ENCODE measurements around the gene PLD3. TPM values are rescaled to one million over a fixed set of nuclear protein-coding genes. Genes with fewer than 3 reads are reported as not detected.
"Not testable (repeated sequence)": the region's sequence is repeated elsewhere in the genome, so short reads cannot be mapped to it uniquely, and the experiment has no call there.

Gene PLD3
- total and polyA plus RNA-seq, 8 donors, result 87.5 to 208 (median 108) TPM

DNA sequence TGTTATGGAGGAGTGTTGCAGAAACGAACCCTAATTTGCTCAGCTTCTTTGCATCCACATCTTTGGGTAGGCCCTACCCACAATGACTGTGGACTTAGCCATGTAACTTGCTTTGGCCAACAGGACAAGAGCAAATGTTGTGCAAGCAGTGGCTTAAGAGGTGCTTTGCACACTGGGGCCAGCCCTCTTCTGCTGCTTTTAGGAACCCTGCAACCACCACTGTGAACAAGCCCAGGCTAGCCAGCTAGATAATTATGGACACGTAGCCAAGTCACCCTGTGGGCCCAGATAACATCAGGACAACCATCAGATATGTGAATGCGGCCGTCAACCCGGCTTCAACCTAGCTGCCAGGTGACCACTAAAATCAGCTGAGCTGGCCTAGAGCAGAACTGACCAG, 17.4 kb upstream of the PLD3 start:
- Histone ChIP-seq H3K27me3 (no peaks in the 10 kb centered on the region), H3K4me3 (no peak overlapping the region), H3K4me1 (no peaks in the 10 kb centered on the region), H3K9me3 (no peaks in the 10 kb centered on the region), H3K27ac (no peak overlapping the region), H3K36me3 (peaks cover under 1 to 36% (median 4%) of the 10 kb centered on the region in 3 donors)
- no peak for ATAC-seq
- intact Hi-C loops (cut with DNase I), result no loop called here
- no peak for FAIRE-seq
- WGBS, 2 donors, result 93 to 94% methylated on average over 5 of the region's 5 CpGs
- no peak for DNase-seq
- TF ChIP-seq, protein P1, sequence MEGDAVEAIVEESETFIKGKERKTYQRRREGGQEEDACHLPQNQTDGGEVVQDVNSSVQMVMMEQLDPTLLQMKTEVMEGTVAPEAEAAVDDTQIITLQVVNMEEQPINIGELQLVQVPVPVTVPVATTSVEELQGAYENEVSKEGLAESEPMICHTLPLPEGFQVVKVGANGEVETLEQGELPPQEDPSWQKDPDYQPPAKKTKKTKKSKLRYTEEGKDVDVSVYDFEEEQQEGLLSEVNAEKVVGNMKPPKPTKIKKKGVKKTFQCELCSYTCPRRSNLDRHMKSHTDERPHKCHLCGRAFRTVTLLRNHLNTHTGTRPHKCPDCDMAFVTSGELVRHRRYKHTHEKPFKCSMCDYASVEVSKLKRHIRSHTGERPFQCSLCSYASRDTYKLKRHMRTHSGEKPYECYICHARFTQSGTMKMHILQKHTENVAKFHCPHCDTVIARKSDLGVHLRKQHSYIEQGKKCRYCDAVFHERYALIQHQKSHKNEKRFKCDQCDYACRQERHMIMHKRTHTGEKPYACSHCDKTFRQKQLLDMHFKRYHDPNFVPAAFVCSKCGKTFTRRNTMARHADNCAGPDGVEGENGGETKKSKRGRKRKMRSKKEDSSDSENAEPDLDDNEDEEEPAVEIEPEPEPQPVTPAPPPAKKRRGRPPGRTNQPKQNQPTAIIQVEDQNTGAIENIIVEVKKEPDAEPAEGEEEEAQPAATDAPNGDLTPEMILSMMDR (IDR thresholded peaks at IDR 0.05), result no peak

DNA sequence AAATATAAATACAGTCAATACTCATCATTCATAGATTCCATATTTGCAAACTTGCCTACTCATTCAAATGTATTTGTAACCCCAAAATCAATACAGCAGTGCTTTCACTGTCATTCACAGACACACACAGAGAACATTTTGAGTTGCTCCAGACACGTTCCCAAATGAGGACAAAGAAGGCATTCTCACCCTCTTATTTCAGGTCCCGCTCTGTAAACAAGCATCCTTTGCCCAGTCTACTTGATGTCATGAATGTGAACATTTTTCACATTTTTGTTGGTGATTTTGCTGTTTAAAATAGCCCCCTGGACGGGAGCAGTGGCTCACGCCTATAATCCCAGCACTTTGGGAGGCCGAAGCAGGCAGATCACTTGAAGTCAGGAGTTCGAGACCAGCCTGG, 15.8 kb upstream of the PLD3 start:
- 65 to 69% methylated on average over 6 of the region's 6 CpGs for WGBS, 2 donors

DNA sequence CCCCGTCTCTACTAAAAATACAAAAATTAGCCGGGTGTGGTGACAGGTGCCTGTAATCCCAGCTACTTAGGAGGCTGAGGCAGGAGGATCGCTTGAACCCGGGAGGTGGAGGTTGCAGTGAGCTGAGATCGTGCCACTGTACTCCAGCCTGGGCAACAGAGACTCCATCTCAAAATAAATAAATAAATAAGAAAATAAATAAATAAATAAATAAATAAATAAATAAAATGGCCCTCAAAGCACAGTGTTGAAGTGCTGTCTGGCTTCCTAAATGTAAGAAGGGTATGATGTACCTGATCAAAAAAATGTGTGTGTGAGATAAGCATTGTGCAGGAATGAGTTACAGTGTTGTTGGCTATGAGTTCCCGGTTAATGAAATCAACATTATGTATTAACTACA, 15.4 kb upstream of the PLD3 start:
- H3K27me3 ChIP-seq; H3K9me3 ChIP-seq; FAIRE-seq; DNase-seq; ATAC-seq; H3K4me1 ChIP-seq; H3K4me3 ChIP-seq; H3K27ac ChIP-seq; intact Hi-C loops (cut with DNase I): not testable (repeated sequence)
- 88 to 97% methylated on average over 6 of the region's 6 CpGs for WGBS, 2 donors
- H3K36me3 ChIP-seq, result peaks cover 0 to 29% (median 4%) of the 10 kb centered on the region in 3 donors

More for the DNA sequence above, 15.8 kb upstream of the PLD3 start:
- no peak for DNase-seq
- Histone ChIP-seq H3K27ac (no peak overlapping the region), H3K4me3 (no peak overlapping the region), H3K4me1 (no peaks in the 10 kb centered on the region), H3K9me3 (no peaks in the 10 kb centered on the region), H3K27me3 (no peaks in the 10 kb centered on the region), H3K36me3 (peaks cover 0 to 29% (median 4%) of the 10 kb centered on the region in 3 donors)
- peak in 1 of 4 donors; percentile 22 for ATAC-seq
- FAIRE-seq, result no peak
- intact Hi-C loops (cut with DNase I), result no loop called here
- TF ChIP-seq, protein P1 (IDR thresholded peaks at IDR 0.05), result no peak

DNA sequence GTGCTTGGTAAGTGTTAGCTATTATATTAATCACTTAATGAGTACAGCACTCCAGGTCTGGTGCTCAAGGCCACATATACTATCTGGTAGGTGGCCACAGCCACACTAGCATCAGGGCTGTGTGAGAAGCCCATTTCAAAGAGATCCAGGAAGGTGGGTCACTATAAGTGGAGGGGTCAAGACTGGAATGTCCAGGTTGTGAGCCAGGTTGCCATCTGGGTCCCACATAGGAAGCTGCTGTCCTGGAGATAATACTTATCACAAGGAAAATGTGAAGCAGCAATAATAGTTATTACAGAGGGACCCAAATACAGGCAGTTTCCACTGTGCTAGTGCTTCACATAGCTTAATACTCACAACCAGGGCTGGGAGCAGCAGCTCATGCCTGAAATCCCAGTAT, 13.4 kb upstream of the PLD3 start:
- Histone ChIP-seq H3K4me3 (no peak overlapping the region), H3K27ac (no peak overlapping the region), H3K27me3 (no peaks in the 10 kb centered on the region), H3K4me1 (no peaks in the 10 kb centered on the region), H3K36me3 (peaks cover 0 to 33% (median 4%) of the 10 kb centered on the region in 3 donors), H3K9me3 (no peaks in the 10 kb centered on the region)
- TF ChIP-seq, protein P1 (IDR thresholded peaks at IDR 0.05), result no peak
- DNase-seq (no peak), ATAC-seq (no peak), FAIRE-seq (no peak)
- intact Hi-C loops (cut with DNase I), result no loop called here

DNA sequence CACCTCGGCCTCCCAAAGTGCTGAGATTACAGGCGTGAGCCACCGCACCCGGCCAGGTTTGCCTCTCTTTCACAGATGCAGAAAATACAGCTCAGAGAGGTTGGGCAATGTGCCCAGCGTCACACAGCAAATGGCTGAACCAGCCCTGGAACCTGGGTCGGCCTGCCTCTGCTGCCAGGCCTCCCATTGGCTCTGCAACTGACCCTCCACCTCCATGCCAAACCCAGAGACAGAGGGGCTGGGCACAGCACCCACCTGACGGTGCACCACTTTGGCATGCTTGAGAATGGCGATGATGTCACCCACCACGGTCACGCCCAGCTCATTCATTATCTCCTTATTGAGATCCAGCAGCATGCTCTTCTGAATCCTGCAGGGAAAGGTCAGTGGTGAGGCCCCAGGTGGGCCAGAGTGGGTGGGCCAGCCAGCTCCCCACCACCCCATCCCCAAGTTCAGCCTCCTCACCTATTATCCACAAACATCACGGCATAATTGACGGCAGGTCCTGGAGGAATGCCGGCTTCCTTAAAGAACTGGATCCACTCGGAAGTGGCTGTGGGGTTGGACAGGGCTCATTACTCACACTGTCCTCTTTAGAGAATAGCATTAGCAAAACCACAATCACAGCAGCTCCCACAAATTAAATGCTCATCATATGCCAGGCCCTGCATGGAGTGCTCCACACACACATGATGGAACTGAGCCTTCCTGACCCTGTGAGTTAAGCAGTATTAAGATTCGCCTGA, 12.5 kb upstream of the PLD3 start:
- FAIRE-seq (no peak), DNase-seq (no peak)

More for the DNA sequence above, 12.5 kb upstream of the PLD3 start:
- 93 to 97% methylated on average over 15 of the region's 15 CpGs for WGBS, 2 donors
- TF ChIP-seq, protein P1 (IDR thresholded peaks at IDR 0.05), result no peak
- H3K36me3 ChIP-seq, result peaks cover 0 to 29% (median 2%) of the 10 kb centered on the region in 3 donors
- H3K4me3 ChIP-seq, result no peak overlapping the region
- H3K27me3 ChIP-seq, result no peaks in the 10 kb centered on the region
- intact Hi-C loops (cut with DNase I), result no loop called here
- no peak for ATAC-seq
- no peaks in the 10 kb centered on the region for H3K4me1 ChIP-seq
- H3K27ac ChIP-seq, result no peak overlapping the region
- H3K9me3 ChIP-seq, result no peaks in the 10 kb centered on the region
